Mucosa of stomach (tissue), 1 donor: ENCODE measurements around the gene ABCC2.

ENCODE experiments used
- H3K27me3 ChIP-seq: one replicate; pipeline ENCODE4 v1.7.0; 2013; ENCODE audit warnings: mild to moderate bottlenecking, low read length; ENCODE audit not compliant: control insufficient read depth, insufficient read depth
- H3K36me3 ChIP-seq: one replicate; pipeline ENCODE4 v1.7.0; 2013; ENCODE audit warnings: low read length; ENCODE audit not compliant: control insufficient read depth, insufficient read depth
- H3K4me1 ChIP-seq: one replicate; pipeline ENCODE4 v1.7.0; 2013; ENCODE audit warnings: mild to moderate bottlenecking, low read length; ENCODE audit not compliant: control insufficient read depth, insufficient read depth
- H3K4me3 ChIP-seq: one replicate; pipeline ENCODE4 v1.7.0; 2013; ENCODE audit warnings: low read length
- H3K9ac ChIP-seq: one replicate; pipeline ENCODE4 v1.7.0; 2013; ENCODE audit warnings: mild to moderate bottlenecking, low read length, moderate library complexity
- H3K9me3 ChIP-seq: one replicate; pipeline ENCODE4 v1.7.0; 2013; ENCODE audit warnings: mild to moderate bottlenecking, low read length, moderate library complexity; ENCODE audit not compliant: control insufficient read depth
- donor health status: Pancreatic carcinoma.

The ABCC2 gene

DNA sequence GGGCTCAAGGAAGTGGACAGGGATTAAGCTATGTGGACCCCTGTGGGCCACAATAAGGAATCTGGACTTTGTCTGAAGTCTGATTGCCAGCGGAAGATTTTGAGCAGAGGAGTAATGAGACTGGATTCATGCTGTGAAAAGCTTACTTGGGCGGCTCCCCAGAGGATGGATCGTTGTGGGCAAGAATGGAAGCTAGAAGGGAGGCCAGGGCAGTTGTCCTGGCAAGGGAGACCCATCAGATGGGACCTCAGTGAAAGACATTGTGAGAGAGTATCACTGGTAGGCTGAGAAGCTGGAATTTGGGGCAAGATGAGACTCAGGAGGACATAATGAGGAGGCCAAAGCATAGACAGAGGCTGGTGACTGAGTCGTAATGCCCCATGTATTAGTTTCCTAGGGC lies 15.6 kb downstream of the ABCC2 start:
- H3K9ac ChIP-seq = no peak overlapping the region
- no peaks in the 10 kb centered on the region for H3K27me3 ChIP-seq
- H3K9me3 ChIP-seq = no peaks in the 10 kb centered on the region
- H3K4me1 ChIP-seq = no peaks in the 10 kb centered on the region
- H3K36me3 ChIP-seq = no peaks in the 10 kb centered on the region
- no peak overlapping the region for H3K4me3 ChIP-seq

DNA sequence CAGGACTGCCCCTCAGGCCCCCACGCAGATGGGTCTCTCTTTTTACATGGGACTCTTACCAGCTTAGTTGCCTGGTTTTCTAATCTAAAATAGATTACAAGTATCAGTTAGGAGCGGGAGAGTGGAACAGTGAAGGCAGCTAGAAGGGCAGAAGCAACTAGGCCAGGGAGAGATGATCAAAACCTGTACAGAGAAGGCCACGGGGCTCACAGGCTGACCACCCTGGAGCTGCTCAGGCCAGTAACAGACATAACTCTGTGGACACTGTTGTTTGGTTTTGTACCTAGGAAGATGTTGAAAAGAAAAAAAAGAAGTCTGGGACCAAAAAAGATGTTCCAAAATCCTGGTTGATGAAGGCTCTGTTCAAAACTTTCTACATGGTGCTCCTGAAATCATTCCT lies 16.5 kb downstream of the ABCC2 start:
- Histone ChIP-seq H3K27me3 (no peaks in the 10 kb centered on the region), H3K9me3 (no peaks in the 10 kb centered on the region), H3K4me1 (no peaks in the 10 kb centered on the region), H3K36me3 (no peaks in the 10 kb centered on the region), H3K4me3 (no peak overlapping the region), H3K9ac (no peak overlapping the region)

DNA sequence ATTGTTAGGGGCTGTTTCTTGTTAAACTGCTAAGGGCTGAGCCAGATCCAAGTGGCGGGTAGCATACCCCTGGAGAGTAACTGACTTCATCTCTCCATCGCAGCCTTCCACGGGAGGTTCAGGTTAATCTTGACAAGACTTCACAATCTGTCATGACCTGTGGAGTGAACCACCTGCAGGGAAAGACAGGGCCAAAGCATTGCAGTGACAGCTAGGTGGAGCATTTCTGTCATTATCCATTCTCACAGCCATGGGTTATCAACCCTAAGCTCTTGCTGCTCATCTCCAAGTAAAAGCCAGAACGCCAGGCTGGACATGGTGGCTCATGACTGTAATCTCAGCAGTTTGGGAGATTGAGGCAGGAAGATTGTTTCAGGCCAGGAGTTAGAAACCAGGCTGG lies 17.2 kb downstream of the ABCC2 start:
- Histone ChIP-seq H3K27me3 (no peaks in the 10 kb centered on the region), H3K9ac (no peak overlapping the region), H3K4me3 (no peak overlapping the region), H3K4me1 (no peaks in the 10 kb centered on the region), H3K9me3 (no peaks in the 10 kb centered on the region), H3K36me3 (no peaks in the 10 kb centered on the region)

DNA sequence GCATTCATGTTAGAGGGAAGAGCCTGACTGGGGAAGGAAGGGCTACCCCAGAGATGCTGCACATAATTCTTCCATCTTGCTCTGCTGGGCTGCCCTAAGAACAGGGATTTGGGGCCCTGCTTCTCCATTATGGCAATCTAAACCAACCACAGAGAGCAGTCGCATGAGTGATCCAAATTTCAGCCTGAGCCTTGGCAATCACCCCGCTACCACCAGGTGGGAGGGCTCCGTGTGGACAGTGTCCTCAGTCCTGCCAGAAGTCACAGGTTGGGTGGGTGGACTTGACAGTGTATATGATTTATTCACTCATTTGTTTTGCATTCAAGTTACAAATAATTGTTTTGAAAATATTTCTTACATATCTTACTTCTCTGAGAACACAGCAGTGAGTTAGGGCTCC lies 22.0 kb downstream of the ABCC2 start:
- Histone ChIP-seq H3K4me1 (no peaks in the 10 kb centered on the region), H3K9me3 (no peaks in the 10 kb centered on the region), H3K9ac (no peak overlapping the region), H3K36me3 (no peaks in the 10 kb centered on the region), H3K4me3 (no peak overlapping the region), H3K27me3 (no peaks in the 10 kb centered on the region)

DNA sequence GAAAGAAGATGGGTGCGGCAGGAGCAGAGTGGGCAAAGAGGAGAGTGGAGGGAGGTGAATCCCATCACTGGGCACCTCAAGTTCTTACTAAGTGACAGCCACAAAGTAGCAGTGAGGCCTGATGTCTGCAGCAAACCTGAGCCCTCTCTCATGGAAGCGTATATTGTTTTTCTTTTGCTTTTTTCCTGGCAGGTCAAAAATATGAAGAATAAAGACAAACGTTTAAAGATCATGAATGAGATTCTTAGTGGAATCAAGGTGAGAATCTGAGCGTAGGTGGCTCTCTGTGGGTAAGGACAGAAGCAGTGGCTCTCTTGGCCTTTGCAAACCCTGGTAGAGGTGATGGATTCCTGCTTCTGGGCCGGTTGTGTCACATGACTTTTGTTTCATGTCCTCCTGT lies 22.8 kb downstream of the ABCC2 start:
- Histone ChIP-seq H3K36me3 (no peaks in the 10 kb centered on the region), H3K4me1 (no peaks in the 10 kb centered on the region), H3K4me3 (no peak overlapping the region), H3K27me3 (no peaks in the 10 kb centered on the region), H3K9me3 (no peaks in the 10 kb centered on the region), H3K9ac (no peak overlapping the region)

DNA sequence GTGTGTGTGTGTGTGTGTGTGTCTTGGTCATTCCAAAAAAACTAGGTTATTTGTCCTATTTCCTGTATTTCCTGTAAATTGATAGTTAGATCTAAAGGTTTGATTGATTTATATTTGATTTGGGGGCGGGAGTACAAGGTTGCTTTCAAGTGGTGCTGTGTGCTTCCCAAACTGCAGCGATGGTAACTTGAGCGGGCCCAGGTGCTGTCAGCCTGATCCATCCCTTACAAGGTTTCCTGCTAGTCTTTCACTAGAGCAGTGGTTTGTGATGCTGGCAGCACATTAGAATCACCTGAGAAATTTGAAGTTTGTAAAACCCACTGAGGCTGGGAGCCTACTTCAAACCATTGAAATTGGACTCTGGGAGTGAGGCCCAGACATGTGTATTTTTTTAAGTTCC lies 23.7 kb downstream of the ABCC2 start:
- H3K9me3 ChIP-seq = no peaks in the 10 kb centered on the region
- no peaks in the 10 kb centered on the region for H3K36me3 ChIP-seq
- no peaks in the 10 kb centered on the region for H3K4me1 ChIP-seq
- H3K4me3 ChIP-seq = no peak overlapping the region
- no peaks in the 10 kb centered on the region for H3K27me3 ChIP-seq
- no peak overlapping the region for H3K9ac ChIP-seq

DNA sequence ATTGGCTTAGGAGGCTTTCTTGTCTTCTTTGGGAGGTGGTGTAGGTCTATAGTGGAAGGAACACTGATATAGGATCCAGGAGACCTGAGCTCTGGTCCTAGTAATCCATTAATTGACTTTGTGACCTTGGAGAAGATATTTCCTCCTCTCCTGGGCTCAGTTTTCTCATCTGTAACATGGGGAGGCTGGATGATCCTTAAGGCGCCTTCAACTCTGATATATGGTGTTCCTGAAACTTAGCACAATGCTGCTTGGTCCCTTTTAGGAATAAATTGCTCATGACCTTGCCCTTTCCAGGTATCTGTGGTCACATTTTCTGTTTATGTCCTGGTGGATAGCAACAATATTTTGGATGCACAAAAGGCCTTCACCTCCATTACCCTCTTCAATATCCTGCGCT lies 25.3 kb downstream of the ABCC2 start:
- Histone ChIP-seq H3K4me3 (no peak overlapping the region), H3K27me3 (no peaks in the 10 kb centered on the region), H3K9me3 (no peaks in the 10 kb centered on the region), H3K9ac (no peak overlapping the region), H3K4me1 (no peaks in the 10 kb centered on the region), H3K36me3 (no peaks in the 10 kb centered on the region)

DNA sequence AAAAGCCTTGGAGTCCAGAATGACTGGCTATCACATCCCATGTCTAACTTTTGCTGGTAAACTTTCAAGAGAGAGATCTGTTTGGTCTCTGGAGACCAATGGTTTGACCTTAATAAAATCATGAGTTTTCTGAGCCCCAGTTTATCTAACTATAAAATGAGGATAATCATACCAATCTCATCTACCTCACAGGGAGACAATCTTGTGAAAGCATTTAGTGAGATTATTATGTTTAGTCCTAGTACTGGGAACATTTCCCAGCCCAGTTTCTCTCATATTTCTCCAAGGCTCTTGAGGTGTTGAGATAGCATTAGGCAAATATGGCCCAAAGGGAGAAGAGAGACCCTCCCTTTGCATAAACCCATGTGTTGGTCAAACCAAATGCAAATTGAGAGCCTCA lies 25.8 kb downstream of the ABCC2 start:
- Histone ChIP-seq H3K4me1 (no peaks in the 10 kb centered on the region), H3K27me3 (no peaks in the 10 kb centered on the region), H3K4me3 (no peak overlapping the region), H3K9ac (no peak overlapping the region), H3K9me3 (no peaks in the 10 kb centered on the region), H3K36me3 (no peaks in the 10 kb centered on the region)

- Histone ChIP-seq H3K36me3 (no peaks in the 10 kb centered on the region), H3K4me3 (no peak overlapping the region), H3K9ac (no peak overlapping the region)
These were observed 27.0 kb downstream of the ABCC2 start for GRCh38 chr10:99809481-99809880.

GRCh38 chr10:99809931-99810615 lies 27.6 kb downstream of the ABCC2 start:
- H3K27me3 ChIP-seq = no peaks in the 10 kb centered on the region
- H3K36me3 ChIP-seq = no peaks in the 10 kb centered on the region
- H3K9ac ChIP-seq = no peak overlapping the region
- H3K9me3 ChIP-seq = no peaks in the 10 kb centered on the region
- H3K4me3 ChIP-seq = no peak overlapping the region
- no peaks in the 10 kb centered on the region for H3K4me1 ChIP-seq

More at GRCh38 chr10:99809481-99809880, 27.0 kb downstream of the ABCC2 start:
- H3K4me1 ChIP-seq = no peaks in the 10 kb centered on the region
- H3K9me3 ChIP-seq = no peaks in the 10 kb centered on the region
- H3K27me3 ChIP-seq = no peaks in the 10 kb centered on the region

GRCh38 chr10:99812177-99812576 lies 29.7 kb downstream of the ABCC2 start:
- no peak overlapping the region for H3K9ac ChIP-seq
- no peaks in the 10 kb centered on the region for H3K4me1 ChIP-seq
- no peaks in the 10 kb centered on the region for H3K9me3 ChIP-seq
- no peaks in the 10 kb centered on the region for H3K36me3 ChIP-seq
- H3K27me3 ChIP-seq = no peaks in the 10 kb centered on the region
- no peak overlapping the region for H3K4me3 ChIP-seq

DNA sequence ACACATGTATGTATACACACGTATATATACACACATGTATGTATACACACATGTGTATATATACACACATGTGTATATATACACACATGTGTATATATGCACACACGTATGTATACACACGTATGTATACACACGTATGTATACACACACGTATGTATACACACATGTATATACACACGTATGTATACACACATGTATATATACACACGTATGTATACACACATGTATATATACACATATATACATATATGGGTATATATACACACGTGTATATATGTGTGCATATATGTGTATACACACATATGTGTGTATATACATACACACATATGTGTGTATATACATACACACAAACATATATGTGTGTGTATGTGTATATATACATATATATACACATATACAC lies 31.7 kb downstream of the ABCC2 start:
- no peaks in the 10 kb centered on the region for H3K9me3 ChIP-seq
- H3K27me3 ChIP-seq = no peaks in the 10 kb centered on the region
- H3K9ac ChIP-seq = no peak overlapping the region
- H3K4me1 ChIP-seq = no peaks in the 10 kb centered on the region
- no peak overlapping the region for H3K4me3 ChIP-seq
- H3K36me3 ChIP-seq = no peaks in the 10 kb centered on the region

- Histone ChIP-seq H3K36me3 (no peaks in the 10 kb centered on the region), H3K4me1 (no peaks in the 10 kb centered on the region), H3K4me3 (no peak overlapping the region), H3K9ac (no peak overlapping the region), H3K9me3 (no peaks in the 10 kb centered on the region), H3K27me3 (no peaks in the 10 kb centered on the region)
These were observed 33.2 kb downstream of the ABCC2 start for GRCh38 chr10:99815621-99816020.
